ENCODE data around the gene C19orf53.

The C19orf53 gene

GRCh38 chr19:13774217-13775191 lies at the start of gene C19orf53:
TSS of gene C19orf53 (plus strand) at chr19:13774456. CDS start at chr19:13774478, 22 bp downstream.
- TF ChIP-seq ZFX (IDR thresholded peaks at IDR 0.05; ENCODE audit: borderline replicate concordance) (no peak), CTCF (IDR thresholded peaks at IDR 0.05) (no peak)

GRCh38 chr19:13726323-13726722 lies 47.9 kb upstream of the C19orf53 start:
- TF ChIP-seq CTCF (IDR thresholded peaks at IDR 0.05) = no peak
- no peak for TF ChIP-seq ZFX (IDR thresholded peaks at IDR 0.05; ENCODE audit: borderline replicate concordance)
- H3K27ac ChIP-seq = no peak overlapping the region

More at GRCh38 chr19:13774217-13775191, at the start of gene C19orf53:
- peak within 1 kb of the TSS; percentile 74 for H3K27ac ChIP-seq

- H3K27ac ChIP-seq = no peak overlapping the region
- no peak for TF ChIP-seq CTCF (IDR thresholded peaks at IDR 0.05)
- no peak for TF ChIP-seq ZFX (IDR thresholded peaks at IDR 0.05; ENCODE audit: borderline replicate concordance)
These were observed 46.5 kb upstream of the C19orf53 start for GRCh38 chr19:13727798-13728197.

- TF ChIP-seq CTCF (IDR thresholded peaks at IDR 0.05) = no peak
- no peak for TF ChIP-seq ZFX (IDR thresholded peaks at IDR 0.05; ENCODE audit: borderline replicate concordance)
- no peak overlapping the region for H3K27ac ChIP-seq
These were observed 44.4 kb upstream of the C19orf53 start for GRCh38 chr19:13729859-13730258.

- TF ChIP-seq CTCF (IDR thresholded peaks at IDR 0.05) (no peak), ZFX (IDR thresholded peaks at IDR 0.05; ENCODE audit: borderline replicate concordance) (no peak)
- H3K27ac ChIP-seq = peak overlapping the region; percentile 80
These were observed 42.9 kb upstream of the C19orf53 start for GRCh38 chr19:13731147-13731964.

GRCh38 chr19:13732337-13732736 lies 41.9 kb upstream of the C19orf53 start:
- TF ChIP-seq ZFX (IDR thresholded peaks at IDR 0.05; ENCODE audit: borderline replicate concordance) (no peak), CTCF (IDR thresholded peaks at IDR 0.05) (no peak)
- no peak overlapping the region for H3K27ac ChIP-seq
